H1 (cell line): Measurements from ENCODE around the gene HDDC3. TPM values are rescaled to one million over a fixed set of nuclear protein-coding genes. Genes with fewer than 3 reads are reported as not detected.

ENCODE experiments used
- ASH2L ChIP-seq: fragments of 200-600, 300-600 bp; sonication (generic); IDR thresholded peaks from one replicate; pipeline ENCODE4 v1.7.1; 2017; ENCODE audit warnings: low read length
- CBX5 ChIP-seq: fragments of 300-800, 300-1000 bp; sonication (generic); IDR thresholded peaks from 2 replicates; pipeline ENCODE4 v1.7.1; 2016; ENCODE audit warnings: antibody characterized with exemption, low read length, low read depth
- CHD1 ChIP-seq: IDR thresholded peaks from 2 replicates; pipeline ENCODE4 v1.6.1; 2012; ENCODE audit warnings: low read depth, low read length, improper control_type of control experiment
- KDM1A ChIP-seq: fragments of 200-600, 300-600 bp; sonication (generic); IDR thresholded peaks from 2 replicates; pipeline ENCODE4 v1.7.1; 2016; ENCODE audit warnings: mild to moderate bottlenecking, low read length, borderline replicate concordance
- PHF8 ChIP-seq: fragments of 200-600 bp; sonication (generic); conservative IDR thresholded peaks from 2 replicates; pipeline ENCODE4 v1.7.1; 2012; ENCODE audit warnings: low read depth, mild to moderate bottlenecking, inconsistent platforms, low read length, moderate library complexity
- SIN3A ChIP-seq, 2 experiments: IDR thresholded peaks in 1 of 2; conservative IDR thresholded peaks in 1 of 2; 2 replicates each; pipeline ENCODE4 v1.6.1; 2011 to 2012; ENCODE audit warnings: low read length in 2 of 2, improper control_type of control experiment in 1 of 2, low read depth in 1 of 2, mild to moderate bottlenecking in 1 of 2
- SUZ12 ChIP-seq: fragments of 200-600 bp; sonication (generic); IDR thresholded peaks from 2 replicates; pipeline ENCODE4 v1.6.1; 2012; ENCODE audit warnings: mild to moderate bottlenecking, inconsistent platforms, low read length, moderate library complexity, mixed read lengths
- TCF12 ChIP-seq: IDR thresholded peaks from 2 replicates; pipeline ENCODE4 v1.6.1; 2011; ENCODE audit warnings: low read depth, mild to moderate bottlenecking, low read length
- polyA plus RNA-seq, 7 experiments: library from polyadenylated mRNA; depleted of rRNA in 3 of 7; stranded (reverse) in 5 of 7; unstranded in 2 of 7; fragments of >200 nt in 5 of 7; fragments of 200-250 nt in 2 of 7; gene quantifications; 1 replicate in 5 of 7; 2 replicates in 1 of 7; 4 replicates in 1 of 7; pipeline versions ENCODE4 v1.2.1 to v1.2.3, GENCODE V29; 2011 to 2013; ENCODE audit warnings: missing spikeins in 2 of 7, mixed read lengths in 2 of 7
- total RNA-seq: library from RNA; stranded (reverse); fragmentation: NEBNext Ultra II Directional; extraction: Animal tissue kit (Norgen Biotek cat#: 25700); gene quantifications from 2 replicates; pipeline ENCODE4 v1.2.1, GENCODE V29; 2021
- TF ChIP-seq, protein P1 (sequence below): fragments of 300-600 bp; sonication (generic); IDR thresholded peaks from 2 replicates; pipeline ENCODE4 v1.7.1; 2012; ENCODE audit warnings: low read length, moderate library complexity, mild to moderate bottlenecking, inconsistent platforms; ENCODE audit not compliant: insufficient replicate concordance
- TF ChIP-seq, protein P2 (sequence below): IDR thresholded peaks from 2 replicates; pipeline ENCODE4 v1.6.1; 2011; ENCODE audit warnings: low read depth, mild to moderate bottlenecking, low read length; ENCODE audit not compliant: insufficient read depth

The HDDC3 gene
- total and polyA plus RNA-seq, 2 of the 8 experiments (the other 6 are each of a cell fraction or from before 2014, with no cell fraction given) = 16.3 to 16.5 TPM

DNA sequence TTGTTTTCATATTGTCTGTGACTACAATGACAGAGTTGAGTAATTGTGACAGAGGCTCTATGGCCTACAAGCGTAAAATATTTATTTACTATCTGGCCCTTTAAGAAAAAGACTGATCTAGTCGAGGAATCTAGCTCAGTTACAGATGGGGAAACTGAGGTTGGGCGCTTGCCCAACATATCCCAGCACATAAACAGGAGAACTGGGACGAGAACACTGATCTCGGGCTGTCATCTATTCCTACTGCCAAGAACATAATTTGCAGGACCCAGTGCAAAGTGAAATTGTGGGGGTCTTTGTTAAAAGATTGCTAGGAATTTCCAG, 46.1 kb downstream of the HDDC3 start (continued):
- TF ChIP-seq, protein P1, sequence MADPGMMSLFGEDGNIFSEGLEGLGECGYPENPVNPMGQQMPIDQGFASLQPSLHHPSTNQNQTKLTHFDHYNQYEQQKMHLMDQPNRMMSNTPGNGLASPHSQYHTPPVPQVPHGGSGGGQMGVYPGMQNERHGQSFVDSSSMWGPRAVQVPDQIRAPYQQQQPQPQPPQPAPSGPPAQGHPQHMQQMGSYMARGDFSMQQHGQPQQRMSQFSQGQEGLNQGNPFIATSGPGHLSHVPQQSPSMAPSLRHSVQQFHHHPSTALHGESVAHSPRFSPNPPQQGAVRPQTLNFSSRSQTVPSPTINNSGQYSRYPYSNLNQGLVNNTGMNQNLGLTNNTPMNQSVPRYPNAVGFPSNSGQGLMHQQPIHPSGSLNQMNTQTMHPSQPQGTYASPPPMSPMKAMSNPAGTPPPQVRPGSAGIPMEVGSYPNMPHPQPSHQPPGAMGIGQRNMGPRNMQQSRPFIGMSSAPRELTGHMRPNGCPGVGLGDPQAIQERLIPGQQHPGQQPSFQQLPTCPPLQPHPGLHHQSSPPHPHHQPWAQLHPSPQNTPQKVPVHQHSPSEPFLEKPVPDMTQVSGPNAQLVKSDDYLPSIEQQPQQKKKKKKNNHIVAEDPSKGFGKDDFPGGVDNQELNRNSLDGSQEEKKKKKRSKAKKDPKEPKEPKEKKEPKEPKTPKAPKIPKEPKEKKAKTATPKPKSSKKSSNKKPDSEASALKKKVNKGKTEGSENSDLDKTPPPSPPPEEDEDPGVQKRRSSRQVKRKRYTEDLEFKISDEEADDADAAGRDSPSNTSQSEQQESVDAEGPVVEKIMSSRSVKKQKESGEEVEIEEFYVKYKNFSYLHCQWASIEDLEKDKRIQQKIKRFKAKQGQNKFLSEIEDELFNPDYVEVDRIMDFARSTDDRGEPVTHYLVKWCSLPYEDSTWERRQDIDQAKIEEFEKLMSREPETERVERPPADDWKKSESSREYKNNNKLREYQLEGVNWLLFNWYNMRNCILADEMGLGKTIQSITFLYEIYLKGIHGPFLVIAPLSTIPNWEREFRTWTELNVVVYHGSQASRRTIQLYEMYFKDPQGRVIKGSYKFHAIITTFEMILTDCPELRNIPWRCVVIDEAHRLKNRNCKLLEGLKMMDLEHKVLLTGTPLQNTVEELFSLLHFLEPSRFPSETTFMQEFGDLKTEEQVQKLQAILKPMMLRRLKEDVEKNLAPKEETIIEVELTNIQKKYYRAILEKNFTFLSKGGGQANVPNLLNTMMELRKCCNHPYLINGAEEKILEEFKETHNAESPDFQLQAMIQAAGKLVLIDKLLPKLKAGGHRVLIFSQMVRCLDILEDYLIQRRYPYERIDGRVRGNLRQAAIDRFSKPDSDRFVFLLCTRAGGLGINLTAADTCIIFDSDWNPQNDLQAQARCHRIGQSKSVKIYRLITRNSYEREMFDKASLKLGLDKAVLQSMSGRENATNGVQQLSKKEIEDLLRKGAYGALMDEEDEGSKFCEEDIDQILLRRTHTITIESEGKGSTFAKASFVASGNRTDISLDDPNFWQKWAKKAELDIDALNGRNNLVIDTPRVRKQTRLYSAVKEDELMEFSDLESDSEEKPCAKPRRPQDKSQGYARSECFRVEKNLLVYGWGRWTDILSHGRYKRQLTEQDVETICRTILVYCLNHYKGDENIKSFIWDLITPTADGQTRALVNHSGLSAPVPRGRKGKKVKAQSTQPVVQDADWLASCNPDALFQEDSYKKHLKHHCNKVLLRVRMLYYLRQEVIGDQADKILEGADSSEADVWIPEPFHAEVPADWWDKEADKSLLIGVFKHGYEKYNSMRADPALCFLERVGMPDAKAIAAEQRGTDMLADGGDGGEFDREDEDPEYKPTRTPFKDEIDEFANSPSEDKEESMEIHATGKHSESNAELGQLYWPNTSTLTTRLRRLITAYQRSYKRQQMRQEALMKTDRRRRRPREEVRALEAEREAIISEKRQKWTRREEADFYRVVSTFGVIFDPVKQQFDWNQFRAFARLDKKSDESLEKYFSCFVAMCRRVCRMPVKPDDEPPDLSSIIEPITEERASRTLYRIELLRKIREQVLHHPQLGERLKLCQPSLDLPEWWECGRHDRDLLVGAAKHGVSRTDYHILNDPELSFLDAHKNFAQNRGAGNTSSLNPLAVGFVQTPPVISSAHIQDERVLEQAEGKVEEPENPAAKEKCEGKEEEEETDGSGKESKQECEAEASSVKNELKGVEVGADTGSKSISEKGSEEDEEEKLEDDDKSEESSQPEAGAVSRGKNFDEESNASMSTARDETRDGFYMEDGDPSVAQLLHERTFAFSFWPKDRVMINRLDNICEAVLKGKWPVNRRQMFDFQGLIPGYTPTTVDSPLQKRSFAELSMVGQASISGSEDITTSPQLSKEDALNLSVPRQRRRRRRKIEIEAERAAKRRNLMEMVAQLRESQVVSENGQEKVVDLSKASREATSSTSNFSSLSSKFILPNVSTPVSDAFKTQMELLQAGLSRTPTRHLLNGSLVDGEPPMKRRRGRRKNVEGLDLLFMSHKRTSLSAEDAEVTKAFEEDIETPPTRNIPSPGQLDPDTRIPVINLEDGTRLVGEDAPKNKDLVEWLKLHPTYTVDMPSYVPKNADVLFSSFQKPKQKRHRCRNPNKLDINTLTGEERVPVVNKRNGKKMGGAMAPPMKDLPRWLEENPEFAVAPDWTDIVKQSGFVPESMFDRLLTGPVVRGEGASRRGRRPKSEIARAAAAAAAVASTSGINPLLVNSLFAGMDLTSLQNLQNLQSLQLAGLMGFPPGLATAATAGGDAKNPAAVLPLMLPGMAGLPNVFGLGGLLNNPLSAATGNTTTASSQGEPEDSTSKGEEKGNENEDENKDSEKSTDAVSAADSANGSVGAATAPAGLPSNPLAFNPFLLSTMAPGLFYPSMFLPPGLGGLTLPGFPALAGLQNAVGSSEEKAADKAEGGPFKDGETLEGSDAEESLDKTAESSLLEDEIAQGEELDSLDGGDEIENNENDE = no peak
- TF ChIP-seq ASH2L (no peak), SIN3A (conservative IDR thresholded peaks at IDR 0.05 in 1 of 2, IDR thresholded peaks at IDR 0.05 in 1 of 2; ENCODE audit: low read depth in 1 of 2, low read length in 2 of 2) (no peak), TCF12 (no peak), CBX5 (no peak), SUZ12 (no peak), KDM1A (no peak), PHF8 (no peak), CHD1 (no peak)
- TF ChIP-seq, protein P2, sequence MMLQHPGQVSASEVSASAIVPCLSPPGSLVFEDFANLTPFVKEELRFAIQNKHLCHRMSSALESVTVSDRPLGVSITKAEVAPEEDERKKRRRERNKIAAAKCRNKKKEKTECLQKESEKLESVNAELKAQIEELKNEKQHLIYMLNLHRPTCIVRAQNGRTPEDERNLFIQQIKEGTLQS = no peak
- TF ChIP-seq, all 59 proteins: peak for 0
